Stimulated activated CD4-positive, alpha-beta T cell treated with anti-CD3 and anti-CD28 coated beads, Interleukin-4, amount 100 ng/mL, for 48 hours (primary cell): Measurements from ENCODE around the gene MYO18A.
A peak's percentile ranks its signal among the peaks of the same experiment; 100 is the strongest.
"Not testable (repeated sequence)": the region's sequence is repeated elsewhere in the genome, so short reads cannot be mapped to it uniquely, and the experiment has no call there.

ENCODE experiments used
- DNase-seq, 2 donors: peaks; one replicate each; pipeline ENCODE4 v3.0.0-alpha.2; 2020; ENCODE audit warnings: low read depth in 2 of 2

MYO18A gene

GRCh38 chr17:29180034-29180787 is at the start of gene MYO18A:
Gene MYO18A, minus strand, starts transcription at chr17:29180398. Its CDS starts 13,458 bp downstream, at chr17:29166940.
- peak; percentile 75 to 76 for DNase-seq

GRCh38 chr17:29225396-29225795 is 45.2 kb upstream of the MYO18A start:
- DNase-seq: no peak

- DNase-seq: not testable (repeated sequence)
Measured at GRCh38 chr17:29221338-29221737, 41.1 kb upstream of the MYO18A start.

GRCh38 chr17:29219378-29220047 is 39.3 kb upstream of the MYO18A start:
- peak; percentile 64 to 68 for DNase-seq

GRCh38 chr17:29216856-29217255 is 36.7 kb upstream of the MYO18A start:
- DNase-seq: no peak

GRCh38 chr17:29216181-29216580 is 36.0 kb upstream of the MYO18A start:
- DNase-seq: no peak

GRCh38 chr17:29215717-29216116 is 35.5 kb upstream of the MYO18A start:
- no peak for DNase-seq

- DNase-seq: no peak
Measured at GRCh38 chr17:29215174-29215573, 35.0 kb upstream of the MYO18A start.

- no peak for DNase-seq
Measured at GRCh38 chr17:29214215-29215146, 34.3 kb upstream of the MYO18A start.

- no peak for DNase-seq
Measured at GRCh38 chr17:29212681-29213121, 32.5 kb upstream of the MYO18A start.

GRCh38 chr17:29212094-29212631 is 32.0 kb upstream of the MYO18A start:
- no peak for DNase-seq

- no peak for DNase-seq
Measured at GRCh38 chr17:29210879-29211278, 30.7 kb upstream of the MYO18A start.

GRCh38 chr17:29209073-29209472 is 28.9 kb upstream of the MYO18A start:
- DNase-seq: no peak

GRCh38 chr17:29207975-29208374 is 27.8 kb upstream of the MYO18A start:
- DNase-seq: no peak

- no peak for DNase-seq
Measured at GRCh38 chr17:29205047-29205446, 24.8 kb upstream of the MYO18A start.

- not testable (repeated sequence) for DNase-seq
Measured at GRCh38 chr17:29204068-29204804, 24.0 kb upstream of the MYO18A start.

- no peak for DNase-seq
Measured at GRCh38 chr17:29197516-29198272, 17.5 kb upstream of the MYO18A start.

GRCh38 chr17:29196769-29197515 is 16.7 kb upstream of the MYO18A start:
- no peak for DNase-seq

- DNase-seq: no peak
Measured at GRCh38 chr17:29195465-29196081, 15.4 kb upstream of the MYO18A start.
